Smooth muscle cell (in vitro differentiated cells): ENCODE measurements around the gene B4GALNT3. TPM values are rescaled to one million over a fixed set of nuclear protein-coding genes. Genes with fewer than 3 reads are reported as not detected.

ENCODE experiments used
- DNase-seq: peaks from one replicate; lab custom pipeline; 2025; ENCODE audit not compliant: unreplicated experiment; lab: John Stamatoyannopoulos, UW
- H2AFZ ChIP-seq: fragments of 200-600 bp; sonication (generic); 2 replicates; pipeline ENCODE4 v1.6.0; 2016; ENCODE audit warnings: antibody characterized with exemption, low read depth, mild to moderate bottlenecking
- H3F3A ChIP-seq: fragments of 200-600 bp; sonication (generic); 2 replicates; pipeline ENCODE4 v1.6.0; 2017; ENCODE audit warnings: antibody characterized with exemption, low read depth
- H3K27ac ChIP-seq: fragments of 200-600 bp; sonication (generic); 2 replicates; pipeline ENCODE4 v1.5.1; 2016; ENCODE audit warnings: low read depth, mild to moderate bottlenecking
- H3K27me3 ChIP-seq: fragments of 200-600 bp; sonication (generic); 2 replicates; pipeline ENCODE4 v1.6.1; 2016; ENCODE audit warnings: low read depth, mild to moderate bottlenecking
- H3K36me3 ChIP-seq: fragments of 200-600 bp; sonication (generic); 2 replicates; pipeline ENCODE4 v1.5.1; 2016; ENCODE audit warnings: low read depth
- H3K4me1 ChIP-seq: fragments of 200-600 bp; sonication (generic); 2 replicates; pipeline ENCODE4 v1.5.1; 2016; ENCODE audit warnings: low read depth
- H3K4me2 ChIP-seq: fragments of 200-600 bp; sonication (generic); 2 replicates; pipeline ENCODE4 v1.6.0; 2016; ENCODE audit warnings: mild to moderate bottlenecking
- H3K4me3 ChIP-seq: fragments of 200-600 bp; sonication (generic); 2 replicates; pipeline ENCODE4 v1.5.1; 2016; ENCODE audit warnings: mild to moderate bottlenecking
- H3K79me2 ChIP-seq: fragments of 200-600 bp; sonication (generic); 2 replicates; pipeline ENCODE4 v1.6.0; 2016; ENCODE audit warnings: low read depth, mild to moderate bottlenecking
- H3K9ac ChIP-seq: fragments of 200-600 bp; sonication (generic); 2 replicates; pipeline ENCODE4 v1.6.0; 2016; ENCODE audit warnings: low read depth
- H3K9me3 ChIP-seq: fragments of 200-600 bp; sonication (generic); replicated peaks from 2 replicates; pipeline ENCODE4 v1.5.1; 2016; ENCODE audit warnings: low read depth
- H4K20me1 ChIP-seq: fragments of 200-600 bp; sonication (generic); 2 replicates; pipeline ENCODE4 v1.6.0; 2016; ENCODE audit warnings: low read depth
- CTCF ChIP-seq: fragments of 200-600 bp; sonication (generic); IDR thresholded peaks from 2 replicates; pipeline ENCODE4 v1.5.1; 2017; ENCODE audit warnings: borderline replicate concordance, mild to moderate bottlenecking, antibody characterized with exemption; ENCODE audit not compliant: insufficient read depth, poor library complexity, severe bottlenecking
- WGBS: methylation state at CpG from one replicate; pipeline ENCODE4 v1.1.7; 2016; ENCODE audit warnings: low lambda C conversion rate; 5-methylcytosine and 5-hydroxymethylcytosine counted together
- polyA plus RNA-seq: library from polyadenylated mRNA; unstranded; fragments of >200 nt; fragmentation: Nextera tagmentation; extraction: Ambion mirVana; gene quantifications from 2 replicates; pipeline ENCODE4 v1.2.1, GENCODE V29; 2016
- total RNA-seq: library from RNA; depleted of rRNA; stranded (reverse); fragments of >200 nt; gene quantifications from 2 replicates; pipeline ENCODE4 v1.2.3, GENCODE V29; 2014

B4GALNT3 gene
- total and polyA plus RNA-seq, 2 experiments from 2014 or later, result 5.1 to 5.7 TPM

GRCh38 chr12:553216-554000, 93.7 kb downstream of the B4GALNT3 start:
- Histone ChIP-seq H3K4me1 (no peaks in the 10 kb centered on the region), H3K4me2 (no peak overlapping the region), H4K20me1 (no peaks in the 10 kb centered on the region), H3K9ac (no peak overlapping the region), H2AFZ (no peak overlapping the region), H3K36me3 (no peaks in the 10 kb centered on the region), H3K9me3 (no peaks in the 10 kb centered on the region), H3K27ac (no peak overlapping the region), H3F3A (no peaks in the 10 kb centered on the region), H3K4me3 (no peak overlapping the region), H3K27me3 (no peaks in the 10 kb centered on the region), H3K79me2 (no peaks in the 10 kb centered on the region)
- no peak for DNase-seq
- no peak for TF ChIP-seq CTCF
- 94% methylated on average over 22 of the region's 23 CpGs for WGBS

GRCh38 chr12:554001-554285, 94.2 kb downstream of the B4GALNT3 start:
- WGBS, result 95% methylated on average over 8 of the region's 8 CpGs
- TF ChIP-seq CTCF, result no peak
- Histone ChIP-seq H3K4me3 (no peak overlapping the region), H3K36me3 (no peaks in the 10 kb centered on the region), H3K27me3 (no peaks in the 10 kb centered on the region), H3K4me2 (no peak overlapping the region), H4K20me1 (no peaks in the 10 kb centered on the region), H3F3A (no peaks in the 10 kb centered on the region), H3K9ac (no peak overlapping the region), H2AFZ (no peak overlapping the region), H3K79me2 (no peaks in the 10 kb centered on the region), H3K4me1 (no peaks in the 10 kb centered on the region), H3K9me3 (no peaks in the 10 kb centered on the region), H3K27ac (no peak overlapping the region)
- no peak for DNase-seq

- TF ChIP-seq CTCF, result no peak
- 93% methylated on average over 20 of the region's 20 CpGs for WGBS
- Histone ChIP-seq H3K9ac (no peak overlapping the region), H3K27me3 (no peaks in the 10 kb centered on the region), H3F3A (no peaks in the 10 kb centered on the region), H3K4me2 (no peak overlapping the region), H3K36me3 (no peaks in the 10 kb centered on the region), H3K27ac (no peak overlapping the region), H3K9me3 (no peaks in the 10 kb centered on the region), H2AFZ (no peak overlapping the region), H3K4me1 (no peaks in the 10 kb centered on the region), H3K4me3 (no peak overlapping the region), H3K79me2 (no peaks in the 10 kb centered on the region), H4K20me1 (no peaks in the 10 kb centered on the region)
- DNase-seq, result no peak
Observed at GRCh38 chr12:556498-556897, 96.8 kb downstream of the B4GALNT3 start.

- H3K27me3 ChIP-seq, result no peaks in the 10 kb centered on the region
- DNase-seq, result no peak
- H3K4me2 ChIP-seq, result no peak overlapping the region
- no peaks in the 10 kb centered on the region for H3K79me2 ChIP-seq
- H3K4me1 ChIP-seq, result no peaks in the 10 kb centered on the region
- no peaks in the 10 kb centered on the region for H3F3A ChIP-seq
- no peak overlapping the region for H3K4me3 ChIP-seq
- no peak overlapping the region for H3K9ac ChIP-seq
- 96% methylated on average over 4 of the region's 4 CpGs for WGBS
- no peak for TF ChIP-seq CTCF
- H3K9me3 ChIP-seq, result no peaks in the 10 kb centered on the region
- no peaks in the 10 kb centered on the region for H4K20me1 ChIP-seq
- no peaks in the 10 kb centered on the region for H3K36me3 ChIP-seq
- H3K27ac ChIP-seq, result no peak overlapping the region
- no peak overlapping the region for H2AFZ ChIP-seq
Observed at GRCh38 chr12:558580-558979, 98.8 kb downstream of the B4GALNT3 start.
